ENCODE results near the gene CELF1.

- TF ChIP-seq EZH2phosphoT487 (IDR thresholded peaks at IDR 0.05; ENCODE audit: low read length) (no peak), CTCF (IDR thresholded peaks at IDR 0.05; ENCODE audit: low read length) (no peak)
These were observed 37.9 kb downstream of the CELF1 start for GRCh38 chr11:47514825-47515647.

Data from MM.1S (cell line).